Measurements from ENCODE around the gene NRP2.

NRP2 gene

GRCh38 chr2:205776139-205776538 is 93.8 kb downstream of the NRP2 start:
- H3K9me3 ChIP-seq (ENCODE audit: control insufficient read depth, low read length), result no peaks in the 10 kb centered on the region
- peaks cover 14% of the 10 kb centered on the region for H3K4me1 ChIP-seq (ENCODE audit: control insufficient read depth, insufficient read depth, low read length)
- no peaks in the 10 kb centered on the region for H3K36me3 ChIP-seq (ENCODE audit: control insufficient read depth, insufficient read depth, low read length)
- peaks cover 17% of the 10 kb centered on the region for H3K27me3 ChIP-seq (ENCODE audit: control insufficient read depth, insufficient read depth, low read length)
- no peak overlapping the region for H3K9ac ChIP-seq (ENCODE audit: low read length)
- H3K4me3 ChIP-seq (ENCODE audit: low read length), result no peak overlapping the region

GRCh38 chr2:205776720-205777119 is 94.4 kb downstream of the NRP2 start:
- no peak overlapping the region for H3K9ac ChIP-seq (ENCODE audit: low read length)
- H3K9me3 ChIP-seq (ENCODE audit: control insufficient read depth, low read length), result no peaks in the 10 kb centered on the region
- no peak overlapping the region for H3K4me3 ChIP-seq (ENCODE audit: low read length)
- peaks cover 17% of the 10 kb centered on the region for H3K27me3 ChIP-seq (ENCODE audit: control insufficient read depth, insufficient read depth, low read length)
- peaks cover 10% of the 10 kb centered on the region for H3K4me1 ChIP-seq (ENCODE audit: control insufficient read depth, insufficient read depth, low read length)
- no peaks in the 10 kb centered on the region for H3K36me3 ChIP-seq (ENCODE audit: control insufficient read depth, insufficient read depth, low read length)

- H3K4me1 ChIP-seq (ENCODE audit: control insufficient read depth, insufficient read depth, low read length), result no peaks in the 10 kb centered on the region
These were observed 96.1 kb downstream of the NRP2 start for GRCh38 chr2:205778356-205778755.

GRCh38 chr2:205780645-205781044 is 98.3 kb downstream of the NRP2 start:
- H3K36me3 ChIP-seq (ENCODE audit: control insufficient read depth, insufficient read depth, low read length), result no peaks in the 10 kb centered on the region
- no peaks in the 10 kb centered on the region for H3K9me3 ChIP-seq (ENCODE audit: control insufficient read depth, low read length)
- H3K4me1 ChIP-seq (ENCODE audit: control insufficient read depth, insufficient read depth, low read length), result no peaks in the 10 kb centered on the region
- H3K9ac ChIP-seq (ENCODE audit: low read length), result no peak overlapping the region
- H3K4me3 ChIP-seq (ENCODE audit: low read length), result no peak overlapping the region
- H3K27me3 ChIP-seq (ENCODE audit: control insufficient read depth, insufficient read depth, low read length), result no peaks in the 10 kb centered on the region

More at GRCh38 chr2:205778356-205778755, 96.1 kb downstream of the NRP2 start:
- Histone ChIP-seq H3K9me3 (ENCODE audit: control insufficient read depth, low read length) (no peaks in the 10 kb centered on the region), H3K9ac (ENCODE audit: low read length) (no peak overlapping the region), H3K27me3 (ENCODE audit: control insufficient read depth, insufficient read depth, low read length) (peaks cover 17% of the 10 kb centered on the region), H3K4me3 (ENCODE audit: low read length) (no peak overlapping the region), H3K36me3 (ENCODE audit: control insufficient read depth, insufficient read depth, low read length) (no peaks in the 10 kb centered on the region)

GRCh38 chr2:205781244-205781931 is 99.1 kb downstream of the NRP2 start:
- Histone ChIP-seq H3K4me1 (ENCODE audit: control insufficient read depth, insufficient read depth, low read length) (no peaks in the 10 kb centered on the region), H3K9me3 (ENCODE audit: control insufficient read depth, low read length) (no peaks in the 10 kb centered on the region), H3K27me3 (ENCODE audit: control insufficient read depth, insufficient read depth, low read length) (no peaks in the 10 kb centered on the region), H3K9ac (ENCODE audit: low read length) (no peak overlapping the region), H3K4me3 (ENCODE audit: low read length) (no peak overlapping the region), H3K36me3 (ENCODE audit: control insufficient read depth, insufficient read depth, low read length) (no peaks in the 10 kb centered on the region)

- Histone ChIP-seq H3K27me3 (ENCODE audit: control insufficient read depth, insufficient read depth, low read length) (no peaks in the 10 kb centered on the region), H3K36me3 (ENCODE audit: control insufficient read depth, insufficient read depth, low read length) (no peaks in the 10 kb centered on the region), H3K4me1 (ENCODE audit: control insufficient read depth, insufficient read depth, low read length) (no peaks in the 10 kb centered on the region), H3K9me3 (ENCODE audit: control insufficient read depth, low read length) (no peaks in the 10 kb centered on the region), H3K9ac (ENCODE audit: low read length) (no peak overlapping the region), H3K4me3 (ENCODE audit: low read length) (no peak overlapping the region)
These were observed 100.6 kb downstream of the NRP2 start for GRCh38 chr2:205782941-205783340.

GRCh38 chr2:205783872-205784499 is 101.7 kb downstream of the NRP2 start:
- no peaks in the 10 kb centered on the region for H3K27me3 ChIP-seq (ENCODE audit: control insufficient read depth, insufficient read depth, low read length)
- no peaks in the 10 kb centered on the region for H3K4me1 ChIP-seq (ENCODE audit: control insufficient read depth, insufficient read depth, low read length)
- no peak overlapping the region for H3K9ac ChIP-seq (ENCODE audit: low read length)
- H3K36me3 ChIP-seq (ENCODE audit: control insufficient read depth, insufficient read depth, low read length), result no peaks in the 10 kb centered on the region
- H3K4me3 ChIP-seq (ENCODE audit: low read length), result no peak overlapping the region
- no peaks in the 10 kb centered on the region for H3K9me3 ChIP-seq (ENCODE audit: control insufficient read depth, low read length)

GRCh38 chr2:205785507-205786260 is 103.4 kb downstream of the NRP2 start:
- no peaks in the 10 kb centered on the region for H3K27me3 ChIP-seq (ENCODE audit: control insufficient read depth, insufficient read depth, low read length)
- no peaks in the 10 kb centered on the region for H3K9me3 ChIP-seq (ENCODE audit: control insufficient read depth, low read length)
- H3K4me1 ChIP-seq (ENCODE audit: control insufficient read depth, insufficient read depth, low read length), result no peaks in the 10 kb centered on the region
- H3K36me3 ChIP-seq (ENCODE audit: control insufficient read depth, insufficient read depth, low read length), result no peaks in the 10 kb centered on the region
- H3K9ac ChIP-seq (ENCODE audit: low read length), result no peak overlapping the region
- H3K4me3 ChIP-seq (ENCODE audit: low read length), result no peak overlapping the region

- Histone ChIP-seq H3K9me3 (ENCODE audit: control insufficient read depth, low read length) (no peaks in the 10 kb centered on the region), H3K4me1 (ENCODE audit: control insufficient read depth, insufficient read depth, low read length) (no peaks in the 10 kb centered on the region), H3K36me3 (ENCODE audit: control insufficient read depth, insufficient read depth, low read length) (no peaks in the 10 kb centered on the region), H3K9ac (ENCODE audit: low read length) (no peak overlapping the region), H3K27me3 (ENCODE audit: control insufficient read depth, insufficient read depth, low read length) (no peaks in the 10 kb centered on the region), H3K4me3 (ENCODE audit: low read length) (no peak overlapping the region)
These were observed 104.7 kb downstream of the NRP2 start for GRCh38 chr2:205786976-205787375.

- H3K9me3 ChIP-seq (ENCODE audit: control insufficient read depth, low read length), result no peaks in the 10 kb centered on the region
- no peaks in the 10 kb centered on the region for H3K4me1 ChIP-seq (ENCODE audit: control insufficient read depth, insufficient read depth, low read length)
- no peak overlapping the region for H3K4me3 ChIP-seq (ENCODE audit: low read length)
- no peaks in the 10 kb centered on the region for H3K27me3 ChIP-seq (ENCODE audit: control insufficient read depth, insufficient read depth, low read length)
- no peak overlapping the region for H3K9ac ChIP-seq (ENCODE audit: low read length)
- H3K36me3 ChIP-seq (ENCODE audit: control insufficient read depth, insufficient read depth, low read length), result no peaks in the 10 kb centered on the region
These were observed 105.5 kb downstream of the NRP2 start for GRCh38 chr2:205787761-205788160.

GRCh38 chr2:205789906-205790305 is 107.6 kb downstream of the NRP2 start:
- Histone ChIP-seq H3K27me3 (ENCODE audit: control insufficient read depth, insufficient read depth, low read length) (no peaks in the 10 kb centered on the region), H3K9ac (ENCODE audit: low read length) (no peak overlapping the region), H3K9me3 (ENCODE audit: control insufficient read depth, low read length) (no peaks in the 10 kb centered on the region), H3K4me3 (ENCODE audit: low read length) (no peak overlapping the region), H3K36me3 (ENCODE audit: control insufficient read depth, insufficient read depth, low read length) (no peaks in the 10 kb centered on the region), H3K4me1 (ENCODE audit: control insufficient read depth, insufficient read depth, low read length) (no peaks in the 10 kb centered on the region)

- Histone ChIP-seq H3K4me1 (ENCODE audit: control insufficient read depth, insufficient read depth, low read length) (no peaks in the 10 kb centered on the region), H3K9ac (ENCODE audit: low read length) (no peak overlapping the region), H3K9me3 (ENCODE audit: control insufficient read depth, low read length) (no peaks in the 10 kb centered on the region), H3K4me3 (ENCODE audit: low read length) (no peak overlapping the region), H3K36me3 (ENCODE audit: control insufficient read depth, insufficient read depth, low read length) (no peaks in the 10 kb centered on the region), H3K27me3 (ENCODE audit: control insufficient read depth, insufficient read depth, low read length) (no peaks in the 10 kb centered on the region)
These were observed 110.6 kb downstream of the NRP2 start for GRCh38 chr2:205792908-205793307.

Data from mucosa of stomach (tissue), 1 donor.